IMR-90 (cell line): ENCODE measurements around the gene PCCA. TPM values are rescaled to one million over a fixed set of nuclear protein-coding genes. Genes with fewer than 3 reads are reported as not detected.

Experiments used
- ATAC-seq: fragments of 200-7000 bp; cut with Tn5 transposase; 2 replicates; pipeline ENCODE4 v1.9.1; 2020; ENCODE audit warnings: low read depth, mild to moderate bottlenecking, moderate library complexity
- BruUV-seq: library from RNA; stranded (reverse); fragments of 400-500 nt; replicated peaks from 2 replicates; lab custom pipeline; 2021; lab: Mats Ljungman, UMichigan
- CTCF ChIA-PET: fragments of 300-600 bp; formaldehyde crosslinking; extraction: SDS; loops from one replicate; lab custom pipeline; 2021; ENCODE audit warnings: antibody characterized with exemption; lab: Yijun Ruan, JAX
- POLR2A ChIA-PET: fragments of 300-600 bp; sonication (Branson Sonifier 250); formaldehyde crosslinking; loops from one replicate; lab custom pipeline; 2022; ENCODE audit warnings: antibody characterized with exemption; ENCODE audit not compliant: unreplicated experiment; lab: Charles Lee
- DNase-seq: peaks from one replicate; pipeline ENCODE4 v3.0.0; 2013
- H2AFZ ChIP-seq: replicated peaks from 2 replicates; pipeline ENCODE3; 2013; ENCODE audit warnings: low read length, mild to moderate bottlenecking; ENCODE audit not compliant: poor library complexity
- H2AK5ac ChIP-seq: 2 replicates; pipeline ENCODE4 v1.6.1; 2013; ENCODE audit warnings: low read depth, low read length, inconsistent platforms
- H2AK9ac ChIP-seq: replicated peaks from 2 replicates; pipeline ENCODE3; 2013; ENCODE audit warnings: mild to moderate bottlenecking, low read depth, low read length, moderate library complexity; ENCODE audit not compliant: poor library complexity
- H2BK120ac ChIP-seq: 2 replicates; pipeline ENCODE4 v1.6.1; 2013; ENCODE audit warnings: low read depth, low read length, inconsistent platforms
- H2BK15ac ChIP-seq: 3 replicates; pipeline ENCODE4 v1.6.1; 2013; ENCODE audit warnings: low read depth, low read length, inconsistent platforms
- H2BK20ac ChIP-seq: 2 replicates; pipeline ENCODE4 v1.6.1; 2013; ENCODE audit warnings: low read depth, mild to moderate bottlenecking, inconsistent platforms, low read length, moderate library complexity
- H2BK5ac ChIP-seq: 2 replicates; pipeline ENCODE4 v1.6.1; 2013; ENCODE audit warnings: mild to moderate bottlenecking, low read depth, low read length, inconsistent platforms; ENCODE audit not compliant: poor library complexity, severe bottlenecking
- H3K14ac ChIP-seq: replicated peaks from 2 replicates; pipeline ENCODE4 v1.6.1; 2013; ENCODE audit warnings: low read depth, low read length, inconsistent platforms
- H3K18ac ChIP-seq: 2 replicates; pipeline ENCODE4 v1.6.1; 2013; ENCODE audit warnings: low read depth, low read length, control low read depth
- H3K23ac ChIP-seq: 2 replicates; pipeline ENCODE4 v1.6.1; 2013; ENCODE audit warnings: low read depth, low read length, inconsistent platforms
- H3K27ac ChIP-seq: 2 replicates; pipeline ENCODE4 v1.5.1; 2013; ENCODE audit warnings: mild to moderate bottlenecking, control low read depth, low read length; ENCODE audit not compliant: insufficient read depth
- H3K27me3 ChIP-seq: 2 replicates; pipeline ENCODE4 v1.6.1; 2013; ENCODE audit warnings: low read length; ENCODE audit not compliant: control insufficient read depth, insufficient read depth
- H3K36me3 ChIP-seq: 2 replicates; pipeline ENCODE4 v1.6.1; 2013; ENCODE audit warnings: low read length, mixed read lengths; ENCODE audit not compliant: control insufficient read depth, insufficient read depth
- H3K4ac ChIP-seq: 2 replicates; pipeline ENCODE4 v1.6.1; 2013; ENCODE audit warnings: low read depth, low read length, inconsistent platforms
- H3K4me1 ChIP-seq: 2 replicates; pipeline ENCODE4 v1.6.1; 2013; ENCODE audit warnings: low read length, mixed read lengths; ENCODE audit not compliant: control insufficient read depth, insufficient read depth
- H3K4me2 ChIP-seq: 2 replicates; pipeline ENCODE4 v1.6.1; 2013; ENCODE audit warnings: low read depth, mild to moderate bottlenecking, control low read depth, low read length, moderate library complexity
- H3K4me3 ChIP-seq: 2 replicates; pipeline ENCODE4 v1.5.1; 2013; ENCODE audit warnings: low read depth, mild to moderate bottlenecking, control low read depth, low read length, moderate library complexity; ENCODE audit not compliant: insufficient read depth
- H3K56ac ChIP-seq: 2 replicates; pipeline ENCODE4 v1.6.1; 2013; ENCODE audit warnings: low read length, inconsistent platforms; ENCODE audit not compliant: insufficient read depth; ENCODE audit errors: extremely low read depth
- H3K79me1 ChIP-seq, 2 experiments: 2 replicates each; pipeline ENCODE4 v1.6.1; 2013; ENCODE audit warnings: low read length in 2 of 2, inconsistent platforms in 1 of 2, low read depth in 1 of 2
- H3K9ac ChIP-seq: 2 replicates; pipeline ENCODE4 v1.6.1; 2013; ENCODE audit warnings: low read depth, low read length, control low read depth
- H3K9me1 ChIP-seq: 2 replicates; pipeline ENCODE4 v1.6.1; 2013; ENCODE audit warnings: low read length, inconsistent platforms; ENCODE audit not compliant: insufficient read depth
- H3K9me3 ChIP-seq: 2 replicates; pipeline ENCODE4 v1.6.1; 2013; ENCODE audit warnings: low read length; ENCODE audit not compliant: control insufficient read depth, insufficient read depth
- H4K20me1 ChIP-seq: 2 replicates; pipeline ENCODE4 v1.6.1; 2013; ENCODE audit warnings: low read length, inconsistent platforms; ENCODE audit not compliant: insufficient read depth
- H4K5ac ChIP-seq: 2 replicates; pipeline ENCODE4 v1.6.1; 2013; ENCODE audit warnings: mild to moderate bottlenecking, low read depth, low read length, control low read depth
- H4K8ac ChIP-seq, 2 experiments: 2 replicates each; pipeline ENCODE4 v1.6.1; 2013; ENCODE audit warnings: low read depth in 2 of 2, low read length in 2 of 2, control low read depth in 1 of 2, inconsistent platforms in 1 of 2
- H4K91ac ChIP-seq: 2 replicates; pipeline ENCODE4 v1.6.1; 2013; ENCODE audit warnings: low read depth, low read length, inconsistent platforms; ENCODE audit not compliant: insufficient read depth
- CEBPB ChIP-seq: IDR thresholded peaks from 2 replicates; pipeline ENCODE4 v1.6.1; 2012; ENCODE audit warnings: low read depth, low read length, improper control_type of control experiment
- MAZ ChIP-seq: IDR thresholded peaks from 2 replicates; pipeline ENCODE4 v1.6.1; 2012; ENCODE audit warnings: low read depth, mild to moderate bottlenecking, low read length, improper control_type of control experiment, moderate library complexity, borderline replicate concordance
- MXI1 ChIP-seq: IDR thresholded peaks from 2 replicates; pipeline ENCODE4 v1.6.1; 2012; ENCODE audit warnings: low read depth, mild to moderate bottlenecking, low read length, moderate library complexity, borderline replicate concordance
- WGBS, 2 experiments: methylation state at CpG; one replicate each; pipeline versions ENCODE4 v1.1.5 to v1.1.7; 2013; ENCODE audit warnings: missing lambda C conversion rate in 2 of 2; ENCODE audit not compliant: insufficient read length in 1 of 2; ENCODE audit errors: extremely low coverage in 2 of 2; 5-methylcytosine and 5-hydroxymethylcytosine counted together
- dilution Hi-C: fragments of 300-500 bp; cut with HindIII; formaldehyde crosslinking; loops from one replicate; pipeline ENCODE4 v1.14.3; 2018; ENCODE audit warnings: low sequenced_read_pairs; ENCODE audit not compliant: unreplicated experiment
- in situ Hi-C: fragments of 300-500 bp; cut with MboI; formaldehyde crosslinking; loops from 3 replicates; pipeline ENCODE4 v1.14.3; 2019; ENCODE audit warnings: low sequenced_read_pairs, inconsistent platforms, mixed read lengths
- intact Hi-C: fragments of 100-400 bp; cut with micrococcal nuclease; formaldehyde crosslinking; loops from 2 replicates; pipeline ENCODE4 v1.10.0; 2022
- polyA plus RNA-seq, 3 experiments: library from polyadenylated mRNA; depleted of rRNA; stranded (reverse); fragments of >200 nt; gene quantifications; 2 replicates each; pipeline ENCODE4 v1.2.3, GENCODE V29; 2012; ENCODE audit warnings: low replicate concordance in 1 of 3
- total RNA-seq: library from RNA; depleted of rRNA; stranded (reverse); fragments of >200 nt; gene quantifications from 2 replicates; pipeline ENCODE4 v1.2.3, GENCODE V29; 2012

The PCCA gene
- total and polyA plus RNA-seq, 2 of the 4 experiments (the other 2 are of a cell fraction): 7.6 to 24.0 TPM

GRCh38 chr13:100356889-100357288, 268.0 kb downstream of the PCCA start:
- H4K91ac ChIP-seq: no peak overlapping the region
- ChIA-PET POLR2A (no interaction called here), CTCF (no interaction called here)
- no peaks in the 10 kb centered on the region for H3K4me1 ChIP-seq
- ATAC-seq: peak; percentile 75
- TF ChIP-seq CEBPB (peak; percentile 74), MAZ (no peak), MXI1 (no peak)
- H4K8ac ChIP-seq: no peak overlapping the region
- peak; percentile 64 for DNase-seq
- H2BK120ac ChIP-seq: no peak overlapping the region
- H3K4me2 ChIP-seq: no peak overlapping the region
- H3K79me1 ChIP-seq: no peaks in the 10 kb centered on the region
- no peak overlapping the region for H2BK20ac ChIP-seq
- H3K36me3 ChIP-seq: no peaks in the 10 kb centered on the region
- no peak overlapping the region for H3K4me3 ChIP-seq
- intact Hi-C loops (no loop called here), in situ Hi-C loops (no loop called here), dilution Hi-C loops (no loop called here)
- no TSS peak for BruUV-seq
- H3K27ac ChIP-seq: no peak overlapping the region
- no peak overlapping the region for H3K4ac ChIP-seq
- H3K23ac ChIP-seq: no peak overlapping the region
- H2AFZ ChIP-seq: no peak overlapping the region
- no peaks in the 10 kb centered on the region for H3K9me1 ChIP-seq
- no peak overlapping the region for H3K18ac ChIP-seq
- H2AK9ac ChIP-seq: no peak overlapping the region
- no peak overlapping the region for H3K56ac ChIP-seq
- H4K20me1 ChIP-seq: no peaks in the 10 kb centered on the region
- no peak overlapping the region for H3K9ac ChIP-seq
- H2AK5ac ChIP-seq: no peak overlapping the region
- no peak overlapping the region for H2BK15ac ChIP-seq
- no peaks in the 10 kb centered on the region for H3K27me3 ChIP-seq
- no peak overlapping the region for H4K5ac ChIP-seq
- WGBS, 2 experiments: no CpG with 5 or more reads among the region's 3 CpGs
- no peak overlapping the region for H3K14ac ChIP-seq
- no peak overlapping the region for H2BK5ac ChIP-seq
- H3K9me3 ChIP-seq: no peaks in the 10 kb centered on the region
